ENCODE data around the gene GABARAP.

GABARAP gene

GRCh38 chr17:7241783-7242716 lies at the start of gene GABARAP:
TSS of gene GABARAP (minus strand) at chr17:7242449. CDS start at chr17:7242330, 119 bp downstream.
- Histone ChIP-seq H3K4me3 (ENCODE audit: low read depth, low read length) (peak within 1 kb of the TSS; percentile 90), H3K36me3 (peaks cover 71% of the 10 kb centered on the region)
- TF ChIP-seq CTCF (IDR thresholded peaks at IDR 0.05; ENCODE audit: low read depth, low read length): no peak

GRCh38 chr17:7290685-7291084 lies 48.4 kb upstream of the GABARAP start:
- Histone ChIP-seq H3K9me3 (ENCODE audit: severe bottlenecking) (no peaks in the 10 kb centered on the region), H3K4me3 (ENCODE audit: low read depth, low read length) (no peak overlapping the region), H3K27ac (no peak overlapping the region), H3K27me3 (ENCODE audit: insufficient read depth, low read depth, severe bottlenecking) (no peaks in the 10 kb centered on the region), H3K36me3 (no peaks in the 10 kb centered on the region)
- DNase-seq: no peak
- TF ChIP-seq CTCF (IDR thresholded peaks at IDR 0.05; ENCODE audit: low read depth, low read length): no peak

More at GRCh38 chr17:7241783-7242716, at the start of gene GABARAP:
- peak; percentile 93 for DNase-seq
- Histone ChIP-seq H3K27ac (peak within 1 kb of the TSS; percentile 99), H3K27me3 (ENCODE audit: insufficient read depth, low read depth, severe bottlenecking) (no peaks in the 10 kb centered on the region), H3K9me3 (ENCODE audit: severe bottlenecking) (no peaks in the 10 kb centered on the region)

- Histone ChIP-seq H3K27ac (no peak overlapping the region), H3K4me3 (ENCODE audit: low read depth, low read length) (no peak overlapping the region), H3K36me3 (no peaks in the 10 kb centered on the region), H3K27me3 (ENCODE audit: insufficient read depth, low read depth, severe bottlenecking) (no peaks in the 10 kb centered on the region), H3K9me3 (ENCODE audit: severe bottlenecking) (no peaks in the 10 kb centered on the region)
- DNase-seq: no peak
- no peak for TF ChIP-seq CTCF (IDR thresholded peaks at IDR 0.05; ENCODE audit: low read depth, low read length)
Measured at GRCh38 chr17:7290166-7290565, 47.9 kb upstream of the GABARAP start.

- no peak for TF ChIP-seq CTCF (IDR thresholded peaks at IDR 0.05; ENCODE audit: low read depth, low read length)
- no peak for DNase-seq
- H3K27ac ChIP-seq: no peak overlapping the region
- no peaks in the 10 kb centered on the region for H3K36me3 ChIP-seq
- H3K9me3 ChIP-seq (ENCODE audit: severe bottlenecking): no peaks in the 10 kb centered on the region
- H3K27me3 ChIP-seq (ENCODE audit: insufficient read depth, low read depth, severe bottlenecking): no peaks in the 10 kb centered on the region
- H3K4me3 ChIP-seq (ENCODE audit: low read depth, low read length): no peak overlapping the region
Measured at GRCh38 chr17:7289256-7290032, 47.2 kb upstream of the GABARAP start.

GRCh38 chr17:7285679-7286078 lies 43.4 kb upstream of the GABARAP start:
- H3K9me3 ChIP-seq (ENCODE audit: severe bottlenecking): no peaks in the 10 kb centered on the region
- no peak overlapping the region for H3K4me3 ChIP-seq (ENCODE audit: low read depth, low read length)
- no peak for DNase-seq
- TF ChIP-seq CTCF (IDR thresholded peaks at IDR 0.05; ENCODE audit: low read depth, low read length): no peak
- H3K36me3 ChIP-seq: no peaks in the 10 kb centered on the region
- H3K27me3 ChIP-seq (ENCODE audit: insufficient read depth, low read depth, severe bottlenecking): no peaks in the 10 kb centered on the region
- no peak overlapping the region for H3K27ac ChIP-seq

All from WERI-Rb-1 (cell line).